ENCODE results near the gene FXN.
"Not testable (repeated sequence)": the region's sequence is repeated elsewhere in the genome, so short reads cannot be mapped to it uniquely, and the experiment has no call there.

FXN gene

DNA sequence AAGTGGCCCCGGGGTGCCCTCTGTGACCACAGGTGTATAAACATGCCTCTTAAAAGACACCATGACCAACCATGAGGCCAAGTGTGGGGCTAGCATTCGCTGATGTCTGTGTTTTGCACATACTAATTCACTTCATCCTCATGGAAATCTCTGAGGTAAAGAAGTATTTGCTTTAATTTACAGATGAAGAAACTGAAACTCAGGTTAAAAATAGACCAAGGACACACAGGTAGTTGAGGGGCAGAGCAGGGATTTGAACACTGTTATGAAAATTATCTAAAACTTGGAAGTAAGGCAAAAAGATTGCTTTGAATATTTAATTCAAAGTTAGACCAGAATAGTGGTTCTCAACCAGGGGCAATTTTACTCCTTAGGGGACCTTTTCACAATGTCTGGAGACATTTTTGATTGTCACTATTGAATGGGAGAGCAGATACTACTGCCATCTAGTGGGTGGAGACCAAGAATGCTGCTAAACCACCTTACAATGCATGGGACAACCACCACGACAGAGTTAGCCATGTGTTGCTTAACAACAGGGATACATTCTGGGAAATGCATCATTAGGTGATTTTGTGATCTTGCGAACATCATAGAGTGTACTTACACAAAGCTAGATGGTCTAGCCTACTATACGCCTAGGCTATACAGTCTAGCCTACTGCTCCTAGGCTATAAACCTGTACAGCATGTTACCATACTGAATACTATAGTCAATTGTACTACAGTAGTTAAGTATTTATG lies 8.0 kb upstream of the FXN start:
- DNase-seq: peak; percentile 54 to 71

DNA sequence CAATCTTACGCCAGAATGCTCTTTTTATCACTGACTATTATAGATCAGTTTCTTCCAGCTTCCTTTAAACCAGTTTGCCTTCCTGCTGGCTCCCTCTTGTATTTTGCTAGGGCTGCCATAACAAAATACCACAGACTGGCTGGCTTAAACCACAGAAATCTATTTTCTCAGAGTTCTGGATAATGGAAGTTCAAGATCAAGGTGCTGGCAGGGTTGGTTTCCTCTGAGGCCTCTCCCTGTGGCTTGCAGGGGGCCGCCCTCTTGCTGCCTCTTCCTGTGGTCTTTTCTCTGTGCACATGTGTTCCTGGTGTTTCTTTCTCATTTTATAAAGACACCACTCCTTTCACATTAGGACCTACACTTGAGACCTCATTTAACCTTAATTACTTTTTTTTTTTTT lies 6.8 kb upstream of the FXN start:
- DNase-seq: peak; percentile 38 to 60

DNA sequence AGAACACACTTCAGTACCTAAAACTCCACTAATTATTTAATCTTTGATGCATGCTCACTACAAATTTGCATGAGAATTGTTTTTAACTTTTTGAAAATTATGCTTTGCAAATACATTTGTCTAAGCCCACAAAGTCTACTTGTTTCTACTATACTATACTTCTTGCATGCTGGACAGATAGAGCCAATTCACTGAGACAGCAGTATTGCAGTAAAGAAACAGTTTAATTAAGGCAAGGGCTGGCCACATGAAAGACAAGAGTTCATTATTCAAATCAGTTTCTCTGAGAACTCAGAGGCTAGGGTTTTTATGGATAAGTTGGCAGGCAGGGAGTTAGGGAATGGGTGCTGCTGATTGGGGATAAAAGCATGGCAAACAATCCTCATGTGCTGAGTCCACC lies 6.0 kb upstream of the FXN start:
- no peak for DNase-seq

DNA sequence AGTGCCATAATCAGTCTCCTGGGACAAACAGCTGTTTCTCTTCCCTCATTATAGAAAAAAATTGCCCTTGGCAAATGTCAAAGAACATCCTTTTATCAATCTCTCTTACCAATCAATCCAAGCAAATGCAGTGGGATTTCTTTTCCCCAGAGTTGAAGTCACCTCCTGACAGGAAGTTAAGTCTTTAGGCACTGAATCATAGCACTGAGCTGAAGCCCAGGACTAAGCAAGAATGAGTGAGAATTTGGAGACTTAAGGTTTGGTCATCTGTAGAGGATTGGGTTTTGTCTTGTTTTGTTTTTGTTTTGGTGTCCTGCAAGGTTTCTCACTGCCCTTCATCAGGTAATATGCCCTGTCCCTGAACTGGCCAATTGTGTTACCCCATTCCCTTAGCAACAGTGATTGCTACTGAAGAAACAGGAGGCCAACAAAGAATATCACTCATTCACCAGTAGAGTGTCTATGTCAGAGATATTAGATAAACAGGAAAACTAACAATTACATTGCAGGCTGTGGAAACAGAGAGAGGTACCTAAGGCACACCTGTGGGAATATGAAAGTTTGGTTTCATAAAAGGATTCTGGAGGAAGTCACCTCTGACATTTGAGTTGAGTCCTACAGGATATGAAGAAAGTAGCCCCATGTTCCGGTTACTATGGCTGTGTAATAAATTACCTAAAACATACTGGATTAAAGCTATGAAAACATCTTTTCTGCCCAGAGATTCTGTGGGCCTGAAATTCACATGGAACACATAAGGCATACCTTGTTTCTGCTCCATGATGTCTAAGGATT lies 4.5 kb upstream of the FXN start:
- DNase-seq: no peak

DNA sequence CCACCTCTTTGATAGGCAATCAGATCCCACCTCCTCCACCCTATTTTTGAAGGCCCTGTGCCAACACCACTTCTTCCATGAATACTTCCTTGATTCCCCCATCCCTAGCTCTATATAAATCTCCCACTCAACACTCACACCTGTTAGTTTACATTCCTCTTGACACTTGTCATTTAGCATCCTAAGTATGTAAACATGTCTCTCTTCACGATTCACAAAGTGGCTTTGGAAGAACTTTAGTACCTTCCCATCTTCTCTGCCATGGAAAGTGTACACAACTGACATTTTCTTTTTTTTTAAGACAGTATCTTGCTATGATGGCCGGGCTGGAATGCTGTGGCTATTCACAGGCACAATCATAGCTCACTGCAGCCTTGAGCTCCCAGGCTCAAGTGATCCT lies 1.5 kb upstream of the FXN start:
- no peak for DNase-seq

DNA sequence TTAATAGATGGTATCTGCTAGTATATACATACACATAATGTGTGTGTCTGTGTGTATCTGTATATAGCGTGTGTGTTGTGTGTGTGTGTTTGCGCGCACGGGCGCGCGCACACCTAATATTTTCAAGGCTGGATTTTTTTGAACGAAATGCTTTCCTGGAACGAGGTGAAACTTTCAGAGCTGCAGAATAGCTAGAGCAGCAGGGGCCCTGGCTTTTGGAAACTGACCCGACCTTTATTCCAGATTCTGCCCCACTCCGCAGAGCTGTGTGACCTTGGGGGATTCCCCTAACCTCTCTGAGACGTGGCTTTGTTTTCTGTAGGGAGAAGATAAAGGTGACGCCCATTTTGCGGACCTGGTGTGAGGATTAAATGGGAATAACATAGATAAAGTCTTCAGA lies 757 bp downstream of the FXN start:
- DNase-seq: peak; percentile 23 to 39

DNA sequence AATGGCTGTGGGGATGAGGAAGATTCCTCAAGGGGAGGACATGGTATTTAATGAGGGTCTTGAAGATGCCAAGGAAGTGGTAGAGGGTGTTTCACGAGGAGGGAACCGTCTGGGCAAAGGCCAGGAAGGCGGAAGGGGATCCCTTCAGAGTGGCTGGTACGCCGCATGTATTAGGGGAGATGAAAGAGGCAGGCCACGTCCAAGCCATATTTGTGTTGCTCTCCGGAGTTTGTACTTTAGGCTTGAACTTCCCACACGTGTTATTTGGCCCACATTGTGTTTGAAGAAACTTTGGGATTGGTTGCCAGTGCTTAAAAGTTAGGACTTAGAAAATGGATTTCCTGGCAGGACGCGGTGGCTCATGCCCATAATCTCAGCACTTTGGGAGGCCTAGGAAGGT lies 1.2 kb downstream of the FXN start:
- no peak for DNase-seq

DNA sequence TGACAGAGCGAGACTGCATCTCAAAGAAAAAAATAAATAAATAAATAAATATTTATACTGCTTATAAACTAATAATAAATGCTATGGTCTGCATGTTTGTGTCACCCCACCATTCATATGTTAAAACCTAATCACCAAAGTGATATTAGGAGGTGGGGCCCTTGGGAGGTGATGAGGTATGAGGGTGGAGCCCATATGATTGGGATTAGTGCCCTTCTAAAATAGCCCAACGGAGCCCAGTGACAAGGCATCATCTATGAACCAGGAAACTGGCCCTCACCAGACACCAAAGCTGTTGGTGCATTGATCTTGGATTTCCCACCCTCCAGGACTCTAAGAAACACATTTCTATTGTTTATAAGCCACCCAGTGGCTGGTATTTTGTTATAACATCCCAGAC lies 5.1 kb downstream of the FXN start:
- no peak for DNase-seq

DNA sequence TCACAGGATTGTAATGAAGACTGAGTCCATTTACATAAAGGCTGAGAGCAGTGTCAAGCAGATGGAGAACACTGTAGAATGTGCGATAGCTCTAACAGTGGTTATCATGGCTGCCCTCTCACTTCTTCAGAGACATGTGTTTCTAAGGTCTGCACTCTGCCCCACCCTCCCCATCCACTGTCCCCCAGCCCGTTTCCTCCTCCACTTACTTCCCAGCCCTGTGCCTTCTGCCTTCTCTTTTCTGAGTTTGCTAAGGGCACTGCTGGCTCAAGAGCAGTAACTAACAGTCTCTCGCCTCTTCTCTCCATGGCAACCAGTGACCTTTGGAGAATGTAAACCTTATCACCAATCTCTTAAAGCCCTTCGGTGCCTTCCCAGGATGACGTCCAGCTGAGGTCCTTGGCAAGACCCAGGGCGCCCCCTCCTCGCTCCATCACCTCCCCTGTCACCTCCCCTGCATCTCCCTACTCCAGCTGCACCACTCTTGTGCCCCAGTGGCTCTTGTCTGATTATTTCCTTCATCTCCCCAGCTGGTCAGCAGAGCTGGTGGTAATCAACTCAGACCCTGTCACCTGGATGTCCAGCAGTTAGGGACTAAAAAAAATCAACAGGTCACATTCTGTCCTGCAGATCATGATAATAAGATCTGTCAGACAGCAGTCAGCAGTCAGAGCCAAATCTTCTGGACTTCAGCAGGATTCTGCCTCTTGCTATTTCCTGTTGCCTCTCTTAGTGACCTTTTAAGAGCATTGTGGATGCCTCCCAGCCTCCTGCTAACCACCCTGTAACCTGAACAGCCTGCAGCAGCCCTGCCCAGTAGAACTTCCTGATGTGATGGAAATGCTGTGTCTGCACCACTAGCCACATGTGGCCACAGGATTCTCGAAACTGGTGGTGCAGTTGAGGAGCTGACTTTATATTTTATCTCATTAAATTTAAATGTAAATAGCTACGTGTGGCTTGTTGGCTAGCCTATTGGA lies 9.0 kb downstream of the FXN start:
- no peak for DNase-seq

DNA sequence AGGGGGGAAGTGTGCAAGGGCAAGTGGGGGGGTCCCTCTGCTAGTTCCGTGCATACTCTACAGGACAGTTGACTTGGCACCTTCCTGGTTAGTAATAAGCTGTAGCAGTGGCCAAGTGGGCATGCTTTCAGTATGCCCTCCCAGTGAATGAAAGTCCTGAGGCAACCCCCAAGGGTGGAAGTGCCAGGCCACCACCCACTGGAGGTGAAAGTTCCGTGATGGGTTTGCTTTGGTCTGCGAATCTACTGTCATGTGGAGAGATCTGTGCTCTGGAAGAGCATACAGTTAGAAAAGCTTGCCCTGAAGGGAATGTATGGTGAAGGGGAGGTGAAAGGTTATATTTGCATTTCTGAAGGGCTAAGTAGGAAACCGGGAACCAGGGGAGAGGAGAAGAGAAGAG lies 10.3 kb downstream of the FXN start:
- no peak for DNase-seq

DNA sequence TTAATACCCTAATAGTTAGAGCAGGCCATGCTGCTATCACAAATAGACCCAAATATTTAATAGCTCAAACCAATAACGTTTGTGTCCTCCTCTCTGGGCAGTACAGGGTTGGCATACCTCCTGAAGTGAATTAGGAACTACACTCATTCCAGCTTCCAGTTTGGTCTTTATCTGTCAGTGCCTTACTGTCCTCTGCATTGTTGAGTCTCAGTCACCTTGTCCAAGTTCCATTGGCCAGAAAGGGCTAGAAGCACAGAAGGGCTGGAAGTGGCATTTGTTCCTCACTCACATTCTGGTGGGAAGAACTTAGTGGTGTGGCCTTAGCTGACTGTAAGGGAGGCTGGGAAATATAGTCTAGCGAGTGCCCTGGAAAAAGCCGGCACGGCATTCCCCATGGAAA lies 11.2 kb downstream of the FXN start:
- DNase-seq: no peak

DNA sequence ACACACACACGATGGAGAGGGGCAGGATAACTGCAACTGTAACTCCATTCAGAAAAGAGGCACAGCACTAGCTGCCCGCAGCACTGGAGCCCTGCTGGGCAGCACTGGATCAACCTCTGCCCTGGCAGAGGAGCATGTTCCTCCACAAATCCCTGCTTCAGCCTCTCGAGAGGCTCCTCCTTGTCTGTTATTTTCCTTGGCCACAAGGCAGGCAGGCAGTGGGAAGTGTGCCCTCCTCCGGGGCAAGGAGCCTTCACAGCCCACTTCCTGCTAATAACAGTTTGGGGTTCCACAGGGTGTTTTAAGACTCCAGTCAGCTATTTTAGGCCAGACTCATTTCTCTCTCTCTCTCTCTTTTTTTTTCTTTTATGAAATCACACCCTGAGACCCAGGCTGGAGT lies 11.8 kb downstream of the FXN start:
- DNase-seq: no peak

DNA sequence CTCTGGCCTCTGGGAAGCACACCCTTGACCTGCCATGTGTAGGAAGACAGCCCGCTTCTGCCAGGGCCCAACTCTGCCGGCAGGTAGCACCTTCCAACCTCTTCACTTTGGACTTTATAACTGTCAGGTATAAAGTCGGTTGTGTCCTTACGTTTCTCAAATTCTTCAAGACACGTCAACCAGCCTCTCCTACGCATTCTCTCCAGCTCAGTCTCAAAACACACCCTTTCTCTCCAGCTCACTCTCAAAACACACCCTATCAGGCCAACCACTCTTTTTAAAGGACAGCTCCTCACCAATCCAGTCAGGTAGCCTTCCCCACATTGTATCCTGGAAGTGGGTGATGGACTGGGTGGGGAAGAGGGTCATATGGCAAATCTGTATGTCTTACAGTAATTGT lies 13.5 kb downstream of the FXN start:
- no peak for DNase-seq

DNA sequence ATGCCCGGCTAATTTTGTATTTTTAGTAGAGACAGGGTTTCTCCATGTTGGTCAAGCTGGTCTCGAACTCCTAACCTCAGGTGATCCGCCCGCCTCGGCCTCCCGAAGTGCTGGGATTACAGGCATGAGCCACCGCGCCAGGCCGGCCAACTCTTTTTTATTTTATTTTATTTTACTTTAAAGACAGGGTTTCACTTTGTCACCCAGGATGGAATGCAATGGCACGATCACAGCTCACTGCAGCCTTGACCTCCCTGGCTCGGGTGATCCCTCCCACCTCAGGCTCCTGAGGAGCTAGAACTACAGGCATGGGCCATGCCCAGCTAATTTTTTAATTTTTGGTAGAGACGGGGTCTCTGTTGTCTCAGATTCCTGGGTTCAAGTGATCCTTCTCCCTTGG lies 15.4 kb downstream of the FXN start:
- DNase-seq: not testable (repeated sequence)

DNA sequence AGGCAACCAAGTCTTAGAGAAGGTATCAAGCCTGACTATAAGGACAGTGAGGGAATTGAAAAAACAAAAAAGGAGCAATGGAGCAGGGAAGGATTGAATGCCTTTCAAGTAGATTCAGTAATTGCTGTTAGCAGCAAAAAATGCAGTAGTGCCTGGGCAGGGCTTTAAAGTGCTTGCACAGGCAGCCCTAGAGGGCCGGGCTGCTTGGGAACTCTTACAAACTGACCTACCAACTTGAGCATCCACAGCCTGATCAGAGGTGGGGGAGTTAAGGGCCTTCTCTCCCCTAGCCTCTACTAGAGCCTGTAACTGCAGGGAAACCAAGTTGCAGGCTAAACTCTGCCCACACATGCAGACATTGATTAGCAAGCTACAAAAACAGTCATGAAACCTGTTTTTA lies 19.4 kb downstream of the FXN start:
- no peak for DNase-seq

DNA sequence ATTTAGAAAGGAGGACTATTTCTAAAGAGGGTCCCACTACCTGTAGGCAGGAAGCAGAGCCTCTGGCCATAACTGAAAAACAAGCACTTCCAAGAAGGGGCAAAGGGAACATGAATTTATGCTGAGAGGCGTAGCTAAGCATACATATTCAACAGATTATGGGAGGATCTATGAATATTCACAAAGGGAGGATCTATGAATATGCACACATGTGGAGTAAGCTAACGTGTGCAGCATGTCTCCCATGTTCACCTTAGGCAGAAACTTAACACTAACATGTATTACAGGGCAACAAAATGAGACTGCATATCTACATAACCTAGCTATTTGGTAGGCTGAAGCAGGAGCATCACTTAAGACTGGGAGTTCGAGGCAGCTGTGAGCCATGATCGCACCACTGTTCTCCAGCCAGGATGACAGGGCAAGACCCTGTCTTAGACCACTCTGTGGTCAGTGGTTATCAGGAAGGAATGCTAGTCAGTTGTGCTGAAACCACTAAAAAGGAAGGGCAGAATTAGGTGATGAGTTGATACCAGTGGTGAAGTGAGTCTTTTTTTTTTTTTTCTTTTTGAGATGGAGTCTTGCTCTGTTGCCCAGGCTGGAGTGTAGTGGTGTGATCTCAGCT lies 20.8 kb downstream of the FXN start:
- DNase-seq: no peak

DNA sequence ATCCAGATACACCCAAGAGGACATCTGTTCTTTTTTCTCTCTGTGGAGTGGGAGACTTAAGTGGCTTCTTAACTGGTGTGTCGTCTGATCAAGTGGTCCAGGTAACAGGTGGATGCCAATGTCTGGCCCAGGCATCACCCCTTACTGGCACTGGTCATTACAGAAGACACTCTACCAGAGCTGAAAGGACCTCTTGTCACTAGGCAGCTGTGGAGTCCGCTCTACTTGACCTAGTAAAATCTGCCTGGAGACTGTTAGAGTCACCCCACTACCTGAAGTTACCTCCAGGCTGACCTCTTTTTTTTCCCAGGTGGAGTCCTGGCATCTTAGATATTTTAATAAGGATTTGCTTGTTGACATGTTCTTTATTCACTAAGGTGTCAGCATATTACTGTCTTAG lies 22.5 kb downstream of the FXN start:
- no peak for DNase-seq

DNA sequence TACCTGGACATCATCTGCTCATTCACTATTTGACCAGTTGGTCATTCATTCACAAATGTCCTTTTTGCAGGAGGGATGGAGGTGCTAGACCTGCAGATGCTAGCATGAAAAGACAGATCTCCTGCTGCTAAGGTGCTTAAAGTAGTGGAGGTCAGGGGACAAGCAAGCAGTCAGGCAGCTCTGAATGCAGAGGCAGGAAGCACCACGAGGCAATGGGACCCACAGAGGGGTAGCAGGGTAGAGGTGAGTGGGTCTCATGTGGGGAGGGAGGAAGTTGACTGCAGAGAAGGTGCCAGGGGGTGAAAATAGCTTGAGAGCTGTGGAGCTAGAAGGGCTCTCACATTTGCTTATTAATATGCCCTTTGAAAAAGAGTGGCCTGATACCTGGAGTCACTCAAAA lies 25.2 kb downstream of the FXN start:
- no peak for DNase-seq

DNA sequence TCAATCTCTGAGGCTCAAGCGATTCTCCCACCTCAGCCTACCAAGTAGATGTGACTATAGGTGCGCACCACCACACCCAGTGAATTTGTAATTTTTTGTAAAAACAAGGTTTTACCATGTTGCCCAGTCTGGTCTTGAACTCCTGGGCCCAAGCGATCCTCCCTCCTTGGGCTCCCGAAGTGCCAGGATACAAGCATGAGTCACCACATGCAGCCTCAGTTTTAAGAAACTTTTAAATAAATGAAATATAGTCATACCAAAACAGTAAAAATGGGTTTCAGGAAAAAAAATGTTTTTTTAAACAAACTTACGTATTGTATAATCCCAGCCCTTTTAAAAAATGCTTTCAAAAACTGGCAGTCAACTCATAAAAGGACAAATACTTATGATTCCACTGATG lies 26.6 kb downstream of the FXN start:
- DNase-seq: no peak

DNA sequence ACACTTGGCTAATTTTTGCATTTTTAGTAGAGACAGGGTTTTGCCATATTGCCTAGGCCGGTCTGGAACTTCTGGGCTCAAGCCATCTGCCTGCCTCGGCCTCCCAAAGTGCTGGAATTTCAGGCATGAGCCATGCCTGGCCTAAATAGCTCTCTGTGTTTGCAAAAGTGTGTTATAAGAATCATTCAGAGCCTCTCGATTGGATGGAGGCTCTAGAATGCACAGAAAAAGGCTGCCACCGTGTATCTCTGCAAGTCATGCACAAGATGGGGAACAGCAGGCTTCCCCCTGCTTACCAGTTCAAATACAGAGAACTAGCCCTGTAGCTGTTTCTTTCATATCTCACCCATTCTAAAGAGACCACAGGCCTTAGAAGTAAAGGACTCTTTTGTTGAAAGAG lies 28.3 kb downstream of the FXN start:
- DNase-seq: no peak

DNA sequence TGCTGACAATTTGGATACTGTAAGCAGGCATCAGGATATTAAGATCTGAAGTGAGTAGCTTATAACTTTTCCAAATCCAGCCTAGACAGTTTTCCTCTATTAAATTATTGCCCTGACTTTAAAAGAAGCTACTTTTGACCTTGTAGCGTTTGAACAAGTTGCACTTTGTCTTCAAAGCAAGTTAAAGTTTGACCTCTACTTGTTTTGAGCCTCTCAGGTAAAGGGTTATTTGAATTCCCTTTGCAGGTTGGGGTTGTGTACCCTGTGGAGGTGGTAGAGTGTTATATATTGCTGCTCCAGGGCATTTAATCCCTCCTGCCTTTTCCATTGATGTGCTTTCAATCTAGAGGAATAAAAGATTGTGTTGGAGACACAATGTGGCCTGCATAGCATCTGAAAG lies 30.1 kb downstream of the FXN start:
- DNase-seq: no peak

DNA sequence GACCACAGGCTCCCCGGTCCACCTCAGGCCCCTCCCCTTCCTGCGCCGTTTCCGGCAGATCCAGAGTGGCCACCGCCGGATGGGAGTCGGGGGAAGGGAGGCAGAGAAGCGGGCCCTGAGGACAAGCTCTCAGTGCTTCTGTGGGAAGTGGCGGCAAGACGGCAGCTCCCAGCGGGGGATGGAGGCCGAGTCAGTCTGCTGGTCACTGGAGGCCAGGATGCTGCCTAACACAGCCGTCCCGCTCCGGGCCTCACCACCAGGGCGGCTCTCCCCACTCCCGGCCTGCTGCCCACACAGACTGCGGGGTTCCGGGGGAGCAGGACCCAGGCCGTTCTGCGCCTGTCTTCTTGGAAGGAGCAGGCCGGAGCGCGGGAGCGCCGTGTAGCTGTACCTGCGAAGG lies 31.4 kb downstream of the FXN start:
- no peak for DNase-seq

DNA sequence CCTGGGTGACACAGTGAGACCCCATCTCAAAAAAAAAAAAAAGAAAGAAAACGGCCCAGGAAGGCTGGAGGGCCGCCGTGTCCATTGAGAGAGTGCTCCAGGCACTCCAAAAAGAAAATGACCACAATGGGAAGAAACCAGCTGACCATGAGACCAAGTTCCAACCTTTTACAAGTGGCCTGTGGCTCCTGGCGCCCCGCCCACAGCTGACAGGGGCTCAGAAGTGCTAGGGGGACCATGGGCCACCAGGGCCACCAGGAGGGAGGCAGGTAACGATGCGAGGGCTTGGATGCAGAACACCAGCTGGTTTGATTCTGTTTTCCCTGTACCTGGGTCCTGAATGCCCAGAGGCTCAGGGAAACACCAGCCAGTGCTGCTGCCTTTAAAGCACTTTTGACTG lies 34.6 kb downstream of the FXN start:
- no peak for DNase-seq

Data from CD4-positive, alpha-beta T cell treated with Interleukin-4 for 1 hour (primary cell).